ENCODE results near the gene ARRDC4. TPM values are rescaled to one million over a fixed set of nuclear protein-coding genes. Genes with fewer than 3 reads are reported as not detected.

ARRDC4 gene
- total RNA-seq, 1 experiment from 2014 or later: 9.0 TPM

- Mint-ChIP-seq H3K27me3 (ENCODE audit: low read depth) (no peaks in the 10 kb centered on the region), H3K4me1 (no peaks in the 10 kb centered on the region), H3K9me3 (peaks cover 37% of the 10 kb centered on the region), H3K36me3 (peaks cover 18% of the 10 kb centered on the region), H3K4me3 (no peak overlapping the region), H3K27ac (no peak overlapping the region)
- CTCF ChIA-PET: no interaction called here
- no peak for ATAC-seq
- TF ChIP-seq E2F4 (CRISPR knock-in tag; IDR thresholded peaks at IDR 0.05; ENCODE audit: borderline replicate concordance, low read depth) (no peak), CREB1 (CRISPR knock-in tag; IDR thresholded peaks at IDR 0.05) (no peak), ZNF219 (CRISPR knock-in tag; IDR thresholded peaks at IDR 0.05; ENCODE audit: borderline replicate concordance) (no peak), PREB (CRISPR knock-in tag; IDR thresholded peaks at IDR 0.05; ENCODE audit: borderline replicate concordance) (no peak), GABPB1 (CRISPR knock-in tag; IDR thresholded peaks at IDR 0.05) (no peak), ZSCAN18 (CRISPR knock-in tag; IDR thresholded peaks at IDR 0.05) (no peak), CDX4 (CRISPR knock-in tag; IDR thresholded peaks at IDR 0.05; ENCODE audit: borderline replicate concordance) (no peak), IRF2 (CRISPR knock-in tag; IDR thresholded peaks at IDR 0.05; ENCODE audit: borderline replicate concordance, low read depth) (no peak), SOX15 (CRISPR knock-in tag; IDR thresholded peaks at IDR 0.05) (no peak), RORB (CRISPR knock-in tag; IDR thresholded peaks at IDR 0.05) (no peak), CBFB (CRISPR knock-in tag; IDR thresholded peaks at IDR 0.05; ENCODE audit: low read depth) (no peak), NFYB (CRISPR knock-in tag; conservative IDR thresholded peaks at IDR 0.05; ENCODE audit: low read depth) (no peak), ZMAT4 (CRISPR knock-in tag; IDR thresholded peaks at IDR 0.05) (no peak)
- POLR2A ChIA-PET: no interaction called here
- no peak for DNase-seq (ENCODE audit: low spot score)
These were observed 39.1 kb upstream of the ARRDC4 start for GRCh38 chr15:97921296-97921865.

- no peak overlapping the region for H3K27ac Mint-ChIP-seq
- POLR2A ChIA-PET: no interaction called here
- CTCF ChIA-PET: no interaction called here
- peaks cover 60% of the 10 kb centered on the region for H3K9me3 Mint-ChIP-seq
- H3K4me3 Mint-ChIP-seq: no peak overlapping the region
- no peaks in the 10 kb centered on the region; the same call in 1 of the 2 replicates for H3K27me3 Mint-ChIP-seq (ENCODE audit: low read depth)
- no peak for ATAC-seq
- no peak for DNase-seq (ENCODE audit: low spot score)
- H3K4me1 Mint-ChIP-seq: no peaks in the 10 kb centered on the region
- H3K36me3 Mint-ChIP-seq: peaks cover 25% of the 10 kb centered on the region
- TF ChIP-seq SMAD3 (CRISPR knock-in tag; IDR thresholded peaks at IDR 0.05; ENCODE audit: borderline replicate concordance): no peak
- TF ChIP-seq USF2 (CRISPR knock-in tag; IDR thresholded peaks at IDR 0.05): no peak
- TF ChIP-seq JUN (CRISPR knock-in tag; IDR thresholded peaks at IDR 0.05): no peak
- no peak for TF ChIP-seq E2F1 (CRISPR knock-in tag; IDR thresholded peaks at IDR 0.05)
- no peak for TF ChIP-seq AR (CRISPR knock-in tag; IDR thresholded peaks at IDR 0.05)
- TF ChIP-seq CDX4 (CRISPR knock-in tag; IDR thresholded peaks at IDR 0.05; ENCODE audit: borderline replicate concordance): no peak
- TF ChIP-seq ETV6 (CRISPR knock-in tag; IDR thresholded peaks at IDR 0.05): no peak
- no peak for TF ChIP-seq ZMAT4 (CRISPR knock-in tag; IDR thresholded peaks at IDR 0.05)
- TF ChIP-seq CREM (CRISPR knock-in tag; IDR thresholded peaks at IDR 0.05): no peak
- no peak for TF ChIP-seq GABPB1 (CRISPR knock-in tag; IDR thresholded peaks at IDR 0.05)
These were observed 30.9 kb upstream of the ARRDC4 start for GRCh38 chr15:97929456-97930229.
